Thyroid gland (tissue), 4 donors: ENCODE measurements around the gene SH3RF3.

Experiments
- CTCF ChIP-seq, 6 experiments: fragments of 200-600 bp in 3 of 6; fragments of 450-650 bp in 3 of 6; sonication (generic) in 3 of 6; IDR thresholded peaks; one replicate each; pipeline ENCODE4 v1.5.1; 2016 to 2019; ENCODE audit warnings: antibody characterized with exemption in 6 of 6, mild to moderate bottlenecking in 2 of 6, inconsistent platforms in 1 of 6, moderate library complexity in 1 of 6
- POLR2A ChIP-seq, 2 donors: fragments of 450-650 bp; IDR thresholded peaks; one replicate each; pipeline ENCODE4 v1.6.1; 2017; ENCODE audit warnings: antibody characterized with exemption in 2 of 2, mild to moderate bottlenecking in 2 of 2, moderate library complexity in 1 of 2

- TF ChIP-seq POLR2A (IDR thresholded peaks at IDR 0.05), result no peak
- no peak for TF ChIP-seq CTCF (IDR thresholded peaks at IDR 0.05)
Measured at GRCh38 chr2:109529532-109530449, 400.8 kb downstream of the SH3RF3 start.
